ENCODE data around the gene FKBP15. TPM values are rescaled to one million over a fixed set of nuclear protein-coding genes. Genes with fewer than 3 reads are reported as not detected.

Gene FKBP15
- total RNA-seq, 4 donors from 2014 or later, result 25.7 to 43.8 (median 29.2) TPM

DNA sequence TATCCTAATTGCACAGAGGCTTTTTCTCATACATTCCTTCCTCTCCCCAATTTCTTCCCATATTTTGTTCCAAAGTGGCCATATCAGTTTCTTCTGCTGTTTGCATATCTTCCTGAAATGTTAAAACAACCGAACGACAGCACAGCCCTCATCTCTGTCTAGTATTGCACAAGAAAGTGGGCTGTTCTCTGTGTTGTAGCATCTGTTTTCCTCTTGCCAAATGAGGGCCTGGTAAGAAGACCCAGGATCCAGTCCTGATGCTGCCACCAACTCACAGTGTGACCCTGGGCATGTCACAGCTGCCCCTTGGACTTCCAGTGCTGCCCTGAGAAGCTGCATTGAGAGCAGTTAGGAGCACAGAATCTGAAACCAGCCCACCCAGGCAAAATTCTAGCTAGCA is 66.1 kb downstream of the FKBP15 start:
- Histone ChIP-seq H3K27ac (peak overlapping the region in 2 of 4 donors; percentile 30 to 94), H3K36me3 (peaks cover 0 to 45% (median 0%) of the 10 kb centered on the region in 3 donors), H3K4me1 (peaks cover 0 to 51% (median 17%) of the 10 kb centered on the region in 4 donors), H3K27me3 (no peaks in the 10 kb centered on the region), H3K9me3 (no peaks in the 10 kb centered on the region), H3K4me3 (no peak overlapping the region)
- no peak for DNase-seq (ENCODE audit: low spot score in 2 of 2)
- TF ChIP-seq, protein P1, sequence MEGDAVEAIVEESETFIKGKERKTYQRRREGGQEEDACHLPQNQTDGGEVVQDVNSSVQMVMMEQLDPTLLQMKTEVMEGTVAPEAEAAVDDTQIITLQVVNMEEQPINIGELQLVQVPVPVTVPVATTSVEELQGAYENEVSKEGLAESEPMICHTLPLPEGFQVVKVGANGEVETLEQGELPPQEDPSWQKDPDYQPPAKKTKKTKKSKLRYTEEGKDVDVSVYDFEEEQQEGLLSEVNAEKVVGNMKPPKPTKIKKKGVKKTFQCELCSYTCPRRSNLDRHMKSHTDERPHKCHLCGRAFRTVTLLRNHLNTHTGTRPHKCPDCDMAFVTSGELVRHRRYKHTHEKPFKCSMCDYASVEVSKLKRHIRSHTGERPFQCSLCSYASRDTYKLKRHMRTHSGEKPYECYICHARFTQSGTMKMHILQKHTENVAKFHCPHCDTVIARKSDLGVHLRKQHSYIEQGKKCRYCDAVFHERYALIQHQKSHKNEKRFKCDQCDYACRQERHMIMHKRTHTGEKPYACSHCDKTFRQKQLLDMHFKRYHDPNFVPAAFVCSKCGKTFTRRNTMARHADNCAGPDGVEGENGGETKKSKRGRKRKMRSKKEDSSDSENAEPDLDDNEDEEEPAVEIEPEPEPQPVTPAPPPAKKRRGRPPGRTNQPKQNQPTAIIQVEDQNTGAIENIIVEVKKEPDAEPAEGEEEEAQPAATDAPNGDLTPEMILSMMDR (IDR thresholded peaks at IDR 0.05), result no peak
- no peak for TF ChIP-seq POLR2A (IDR thresholded peaks at IDR 0.05)
- TF ChIP-seq EP300 (IDR thresholded peaks at IDR 0.05), result no peak
- WGBS, 2 donors, result 50 to 61% methylated on average over 2 of the region's 2 CpGs

DNA sequence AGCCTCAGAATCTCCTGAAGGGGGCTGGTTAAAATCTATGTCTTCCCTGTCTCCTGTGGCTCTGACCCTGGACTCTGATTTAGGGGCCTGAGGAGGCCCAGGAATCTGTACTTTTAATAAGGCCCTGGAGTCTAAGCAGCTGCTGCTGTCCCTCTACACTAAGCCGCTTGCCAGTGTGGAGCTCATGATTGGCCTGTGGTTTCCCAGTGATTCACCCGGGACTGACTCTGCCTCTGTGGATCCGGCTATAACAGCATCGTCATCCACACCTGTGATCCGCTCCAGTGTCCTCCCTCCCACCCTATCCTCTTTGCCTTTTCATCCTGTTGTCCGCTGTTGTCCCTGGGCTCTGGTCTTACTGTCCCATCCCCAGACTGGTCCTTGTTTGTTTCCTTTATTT is 66.6 kb downstream of the FKBP15 start:
- Histone ChIP-seq H3K36me3 (peaks cover 0 to 40% (median 0%) of the 10 kb centered on the region in 3 donors), H3K4me3 (no peak overlapping the region), H3K27me3 (no peaks in the 10 kb centered on the region), H3K27ac (peak overlapping the region in 2 of 4 donors; percentile 30 to 94), H3K9me3 (no peaks in the 10 kb centered on the region), H3K4me1 (peaks cover 0 to 51% (median 17%) of the 10 kb centered on the region in 4 donors)
- TF ChIP-seq POLR2A (IDR thresholded peaks at IDR 0.05), result no peak
- TF ChIP-seq, protein P1 (IDR thresholded peaks at IDR 0.05), result no peak
- no peak for TF ChIP-seq EP300 (IDR thresholded peaks at IDR 0.05)
- DNase-seq (ENCODE audit: low spot score in 2 of 2), result no peak
- WGBS, 2 donors, result 61 to 72% methylated on average over 6 of the region's 6 CpGs

DNA sequence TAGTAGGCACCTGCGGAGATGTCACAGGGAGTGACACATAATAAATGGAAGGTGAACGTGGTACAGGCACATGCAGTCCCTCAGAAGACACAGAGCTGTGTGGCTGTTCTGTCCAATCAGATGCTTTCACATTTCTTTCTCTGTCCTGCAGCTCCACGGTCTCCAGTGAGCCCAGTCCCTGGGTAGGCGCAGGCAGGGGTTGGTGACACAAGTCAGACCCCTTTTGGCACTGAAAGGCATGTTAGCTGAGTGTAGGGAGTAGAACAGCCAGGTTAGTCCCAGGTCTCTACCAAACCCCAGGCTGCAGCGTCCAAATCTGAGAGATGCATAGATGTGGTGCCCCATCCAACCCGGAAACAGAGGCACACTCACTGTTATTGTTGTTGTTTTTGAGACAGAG is 67.5 kb downstream of the FKBP15 start:
- peaks cover 0 to 31% (median 0%) of the 10 kb centered on the region in 3 donors for H3K36me3 ChIP-seq
- no peak overlapping the region for H3K4me3 ChIP-seq
- peak overlapping the region in 1 of 4 donors; percentile 94 for H3K27ac ChIP-seq
- TF ChIP-seq, protein P1 (IDR thresholded peaks at IDR 0.05), result no peak
- no peak for TF ChIP-seq EP300 (IDR thresholded peaks at IDR 0.05)
- TF ChIP-seq POLR2A (IDR thresholded peaks at IDR 0.05), result no peak
- H3K4me1 ChIP-seq, result peaks cover 0 to 51% (median 17%) of the 10 kb centered on the region in 4 donors
- H3K9me3 ChIP-seq, result no peaks in the 10 kb centered on the region
- DNase-seq (ENCODE audit: low spot score in 2 of 2), result no peak
- WGBS, 2 donors, result 82 to 85% methylated on average over 6 of the region's 6 CpGs
- no peaks in the 10 kb centered on the region for H3K27me3 ChIP-seq

- DNase-seq (ENCODE audit: low spot score in 2 of 2), result no peak
- Histone ChIP-seq H3K4me1 (peaks cover 0 to 51% (median 17%) of the 10 kb centered on the region in 4 donors), H3K36me3 (peaks cover 0 to 22% (median 0%) of the 10 kb centered on the region in 3 donors), H3K9me3 (no peaks in the 10 kb centered on the region), H3K4me3 (peak overlapping the region in 2 of 4 donors; percentile 81 to 85), H3K27ac (peak overlapping the region in 3 of 4 donors; percentile 50 to 94 (median 91)), H3K27me3 (no peaks in the 10 kb centered on the region)
- TF ChIP-seq, protein P1 (IDR thresholded peaks at IDR 0.05), result no peak
- TF ChIP-seq POLR2A (IDR thresholded peaks at IDR 0.05) (no peak), EP300 (IDR thresholded peaks at IDR 0.05) (no peak)
- 82 to 88% methylated on average over 3 of the region's 3 CpGs for WGBS, 2 donors
These were observed 68.4 kb downstream of the FKBP15 start for GRCh38 chr9:113152699-113153098.

DNA sequence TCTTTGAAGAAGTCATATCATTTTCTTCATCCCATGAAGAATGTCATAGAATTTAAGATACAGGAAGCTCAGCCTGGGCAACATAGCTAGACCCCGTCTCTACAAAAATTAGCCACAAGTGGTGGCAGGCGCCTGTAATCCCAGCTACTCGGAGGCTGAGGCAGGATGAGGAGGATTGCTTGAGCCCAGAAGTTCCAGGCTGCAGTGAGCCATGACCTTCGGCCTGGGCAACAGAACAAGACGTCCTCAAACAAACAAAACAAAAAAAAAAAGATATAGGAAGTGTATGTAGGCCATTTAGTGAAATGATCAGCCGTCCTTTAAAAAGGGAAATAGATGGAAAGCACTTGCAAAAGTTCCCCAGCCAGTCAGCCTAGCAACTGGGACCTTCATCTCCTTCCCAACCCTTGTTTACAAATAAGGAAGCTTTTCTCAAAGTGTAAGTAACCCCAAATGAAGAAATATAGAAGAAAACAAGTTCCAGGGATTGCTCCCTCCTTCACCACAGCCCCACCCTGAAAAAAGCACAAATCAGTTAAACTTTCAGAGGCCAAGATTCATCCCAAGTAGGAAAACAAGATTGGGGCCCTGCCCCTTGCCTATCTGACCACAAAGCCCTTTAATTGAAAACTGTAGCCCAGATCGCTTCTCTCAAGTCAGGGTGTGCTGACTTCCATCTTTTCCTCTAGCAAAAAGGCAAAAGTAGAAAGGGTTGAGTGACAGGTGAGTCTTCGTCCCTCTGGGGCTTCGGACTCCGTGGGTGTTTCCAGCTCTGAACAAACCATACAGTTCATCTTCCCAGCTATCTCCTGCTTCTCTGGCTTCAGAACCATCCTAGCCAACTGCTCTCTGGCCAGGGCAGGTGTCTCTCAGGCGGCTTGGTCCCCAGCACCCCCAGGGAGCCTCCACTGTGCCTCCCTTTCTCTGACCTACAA is 69.1 kb downstream of the FKBP15 start:
- H3K27ac ChIP-seq, result peak overlapping the region; percentile 64 to 94 (median 90)
- no peaks in the 10 kb centered on the region for H3K9me3 ChIP-seq
- DNase-seq (ENCODE audit: low spot score in 2 of 2), result peak in 1 of 2 donors; percentile 14
- peak overlapping the region; percentile 75 to 98 (median 83) for H3K4me3 ChIP-seq
- 55 to 59% methylated on average over 11 of the region's 11 CpGs for WGBS, 2 donors
- TF ChIP-seq POLR2A (IDR thresholded peaks at IDR 0.05) (no peak), EP300 (IDR thresholded peaks at IDR 0.05) (peak in 1 of 2 donors; percentile 53)
- TF ChIP-seq, protein P1 (IDR thresholded peaks at IDR 0.05), result no peak
- peaks cover 0 to 51% (median 17%) of the 10 kb centered on the region in 4 donors for H3K4me1 ChIP-seq
- H3K36me3 ChIP-seq, result peaks cover 0 to 15% (median 0%) of the 10 kb centered on the region in 3 donors
- no peaks in the 10 kb centered on the region for H3K27me3 ChIP-seq
